BJ (cell line): Measurements from ENCODE around the gene RPL18. TPM values are rescaled to one million over a fixed set of nuclear protein-coding genes. Genes with fewer than 3 reads are reported as not detected.

Source experiments
- CTCF ChIA-PET: fragments of 350-600 bp; formaldehyde crosslinking; extraction: SDS; loops from one replicate; lab custom pipeline; 2021; ENCODE audit warnings: antibody characterized with exemption, inconsistent platforms; lab: Yijun Ruan, JAX
- POLR2A ChIA-PET: fragments of 300-600 bp; sonication (Branson Sonifier 250); formaldehyde crosslinking; extraction: SDS; loops from one replicate; lab custom pipeline; 2021; ENCODE audit warnings: antibody characterized with exemption; lab: Charles Lee
- DNase-seq: peaks from one replicate; pipeline ENCODE4 v3.0.0-alpha.2; 2011; ENCODE audit warnings: low read depth
- H3K27me3 ChIP-seq: 2 replicates; pipeline ENCODE4 v1.6.0; 2011; ENCODE audit warnings: low read length; ENCODE audit not compliant: control insufficient read depth, insufficient read depth
- H3K36me3 ChIP-seq: 2 replicates; pipeline ENCODE4 v1.5.1; 2011; ENCODE audit warnings: low read length; ENCODE audit not compliant: control insufficient read depth, insufficient read depth
- H3K4me3 ChIP-seq: 2 replicates; pipeline ENCODE4 v1.5.1; 2011; ENCODE audit warnings: low read depth, mild to moderate bottlenecking, control low read depth, low read length
- CTCF ChIP-seq: IDR thresholded peaks from 2 replicates; pipeline ENCODE4 v1.5.1; 2011; ENCODE audit warnings: low read depth, mild to moderate bottlenecking, control low read depth, inconsistent platforms, low read length, moderate library complexity; ENCODE audit not compliant: insufficient read depth
- polyA plus RNA-seq: library from polyadenylated mRNA; depleted of rRNA; stranded (reverse); fragments of >200 nt; gene quantifications from 2 replicates; pipeline ENCODE4 v1.2.3, GENCODE V29; 2011

Gene RPL18
- polyA plus RNA-seq, 1 experiment = 1,324 TPM

GRCh38 chr19:48646722-48647216 is 27.8 kb upstream of the RPL18 start:
- Histone ChIP-seq H3K27me3 (no peaks in the 10 kb centered on the region), H3K4me3 (peak overlapping the region; percentile 47), H3K36me3 (no peaks in the 10 kb centered on the region)
- ChIA-PET CTCF (interaction anchor here (0.9 to 3.5 kb wide), 8 partner anchors 20 to 195 kb away, joined by 3 to 20 read pairs (median 4); no protein-coding TSS in a partner anchor), POLR2A (no interaction called here)
- TF ChIP-seq CTCF = no peak
- DNase-seq = no peak

GRCh38 chr19:48646001-48646721 is 27.2 kb upstream of the RPL18 start, which contains the start of gene CA11:
Gene CA11, minus strand, starts transcription at chr19:48646187. Its CDS starts 555 bp downstream, at chr19:48645632.
- Histone ChIP-seq H3K27me3 (no peaks in the 10 kb centered on the region), H3K4me3 (peak within 1 kb of the TSS; percentile 47), H3K36me3 (no peaks in the 10 kb centered on the region)
- ChIA-PET CTCF (interaction anchor here (0.6 to 3.5 kb wide), 23 partner anchors 10 to 196 kb away, joined by 3 to 20 read pairs (median 4); partner anchors contain the start of genes RPL18 and SPHK2), POLR2A (no interaction called here)
- TF ChIP-seq CTCF = peak; percentile 94
- no peak for DNase-seq

- no peak for DNase-seq
- ChIA-PET POLR2A (interaction anchor here (0.7 kb wide), 1 partner anchor 348 kb away, joined by 3 read pairs; the partner anchor contains the start of gene RUVBL2), CTCF (interaction anchor here (0.6 to 3.5 kb wide), 23 partner anchors 10 to 196 kb away, joined by 3 to 20 read pairs (median 4); partner anchors contain the start of genes RPL18 and SPHK2)
- Histone ChIP-seq H3K4me3 (peak overlapping the region; percentile 47), H3K27me3 (no peaks in the 10 kb centered on the region), H3K36me3 (no peaks in the 10 kb centered on the region)
- TF ChIP-seq CTCF = no peak
Measured at GRCh38 chr19:48645620-48646000, 26.6 kb upstream of the RPL18 start.

- no peak for TF ChIP-seq CTCF
- H3K27me3 ChIP-seq = 0 out of 2 replicates have a peak, but pooled peaks cover under 1% of the 10 kb centered on the region
- POLR2A ChIA-PET = interaction anchor here (0.7 kb wide), 1 partner anchor 348 kb away, joined by 3 read pairs; the partner anchor contains the start of gene RUVBL2
- H3K4me3 ChIP-seq = peak overlapping the region; percentile 47
- H3K36me3 ChIP-seq = no peaks in the 10 kb centered on the region
- no peak for DNase-seq
- CTCF ChIA-PET = interaction anchor here (0.8 to 3.5 kb wide), 19 partner anchors 11 to 197 kb away, joined by 3 to 20 read pairs (median 5); partner anchors contain the start of genes RPL18 and SPHK2
Measured at GRCh38 chr19:48644839-48645619, 26.1 kb upstream of the RPL18 start.
